C4-2B (cell line): ENCODE results near the gene C22orf39.

Source experiments
- H3K27ac ChIP-seq: fragments of 450-650 bp; 2 replicates; pipeline ENCODE4 v1.5.1; 2017
- CTCF ChIP-seq: fragments of 450-650 bp; conservative IDR thresholded peaks from 2 replicates; pipeline ENCODE4 v1.5.1; 2017; ENCODE audit warnings: mild to moderate bottlenecking
- ZFX ChIP-seq: fragments of 450-650 bp; IDR thresholded peaks from 2 replicates; pipeline ENCODE4 v1.6.1; 2017

The C22orf39 gene

GRCh38 chr22:19398206-19398605 is 49.3 kb downstream of the C22orf39 start:
- TF ChIP-seq ZFX, result no peak
- no peak for TF ChIP-seq CTCF
- H3K27ac ChIP-seq, result no peak overlapping the region

DNA sequence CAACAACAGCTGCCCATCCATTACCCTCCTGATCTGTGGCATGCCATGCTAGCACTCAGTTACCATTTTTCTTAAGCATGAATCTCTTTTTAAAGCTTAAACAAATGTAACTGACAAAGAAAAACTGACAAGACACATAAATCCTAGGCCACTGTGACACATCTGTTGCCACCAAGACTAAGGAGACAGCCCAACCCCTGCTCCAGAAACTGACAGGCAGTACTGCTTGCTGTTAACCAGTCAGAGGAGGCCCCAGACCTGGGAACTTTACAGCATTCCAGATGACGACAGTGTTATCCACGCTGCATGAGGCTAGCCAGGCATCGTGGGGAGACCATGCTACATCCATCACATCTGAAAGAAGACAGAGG is 49.8 kb downstream of the C22orf39 start:
- H3K27ac ChIP-seq, result no peak overlapping the region
- no peak for TF ChIP-seq ZFX
- no peak for TF ChIP-seq CTCF

- no peak overlapping the region for H3K27ac ChIP-seq
- TF ChIP-seq CTCF, result no peak
- no peak for TF ChIP-seq ZFX
Observed at GRCh38 chr22:19396934-19397733, 50.4 kb downstream of the C22orf39 start.

GRCh38 chr22:19396561-19396933 is 51.0 kb downstream of the C22orf39 start:
- TF ChIP-seq CTCF, result no peak
- TF ChIP-seq ZFX, result no peak

DNA sequence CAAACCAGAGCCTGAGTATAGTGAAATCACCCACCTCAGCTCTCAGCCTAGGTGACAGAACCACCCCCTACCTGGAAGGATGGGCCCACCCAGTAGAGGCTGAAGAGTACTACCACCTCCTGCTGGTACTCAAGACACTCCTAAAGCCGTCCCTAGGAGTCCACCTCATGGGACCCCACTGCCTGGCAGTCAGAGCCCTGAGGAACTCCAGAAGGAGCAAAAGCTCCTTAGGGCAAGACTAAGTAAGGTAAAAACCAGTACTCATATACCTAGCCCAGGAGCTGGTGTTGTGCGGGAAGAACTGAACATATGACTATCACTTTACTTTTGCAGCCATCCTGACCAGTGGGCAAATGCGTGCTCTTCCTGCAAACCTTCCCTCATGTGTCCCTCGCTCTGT is 52.2 kb downstream of the C22orf39 start:
- H3K27ac ChIP-seq, result no peak overlapping the region
- TF ChIP-seq ZFX (no peak), CTCF (no peak)

More at GRCh38 chr22:19396561-19396933, 51.0 kb downstream of the C22orf39 start:
- no peak overlapping the region for H3K27ac ChIP-seq

DNA sequence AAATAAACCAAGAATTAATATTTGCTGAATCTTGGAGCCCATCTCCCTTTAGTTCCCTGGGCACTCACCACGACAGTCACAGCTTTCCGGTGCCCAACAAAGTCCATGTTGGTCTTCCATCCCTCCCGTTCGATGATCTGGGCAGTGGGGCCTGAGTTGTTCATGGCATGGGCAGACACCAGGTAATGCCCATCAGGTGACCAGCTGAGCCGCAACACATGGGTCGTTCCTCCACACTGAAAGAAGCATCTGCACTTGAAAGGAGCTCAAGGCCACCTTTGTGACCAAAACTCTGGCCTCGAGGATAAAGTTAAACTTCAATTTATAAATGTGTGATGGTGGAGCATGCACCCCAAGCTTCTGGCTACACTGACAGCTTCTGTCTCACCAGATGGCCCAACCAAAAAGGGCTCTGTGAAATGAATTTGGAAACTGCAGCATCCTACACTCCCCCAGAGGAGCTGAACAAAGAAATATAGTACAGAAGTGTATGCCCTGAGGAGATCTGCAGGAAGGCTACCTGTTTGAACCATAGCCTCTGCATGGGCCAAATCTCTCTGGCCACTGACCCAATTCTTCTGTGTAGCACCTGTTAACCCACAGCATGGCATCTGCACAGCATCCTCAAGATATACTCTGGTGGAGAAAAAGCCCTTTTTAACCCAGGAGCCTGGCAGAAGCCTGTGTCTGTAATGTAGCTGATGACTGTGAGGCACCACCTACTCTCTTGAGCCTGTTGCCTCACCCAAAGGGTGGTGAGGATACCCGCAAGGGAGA is 53.0 kb downstream of the C22orf39 start:
- TF ChIP-seq ZFX, result no peak
- no peak for TF ChIP-seq CTCF
- H3K27ac ChIP-seq, result no peak overlapping the region

DNA sequence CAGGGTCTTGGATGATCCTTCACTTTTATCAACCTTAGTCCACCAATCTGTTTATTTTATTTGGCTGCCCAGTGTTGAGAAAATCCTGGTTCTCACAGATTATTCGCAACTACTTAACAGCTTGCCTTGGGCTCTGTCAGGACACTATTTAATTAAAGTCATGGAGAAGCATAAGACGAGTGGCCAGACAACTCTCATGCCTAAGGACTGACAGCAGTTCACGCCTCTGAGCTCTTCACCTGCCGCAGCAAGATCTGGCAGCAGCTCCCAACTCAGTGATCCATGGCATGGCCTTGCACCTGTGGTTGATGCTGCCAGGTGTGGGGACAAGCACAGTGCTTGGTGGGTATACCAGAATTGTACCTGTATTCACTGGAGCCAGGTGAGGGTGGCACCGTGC is 53.8 kb downstream of the C22orf39 start:
- H3K27ac ChIP-seq, result no peak overlapping the region
- no peak for TF ChIP-seq ZFX
- TF ChIP-seq CTCF, result no peak
